GM18508 (cell line): ENCODE data around the gene ACTG1.

Experiments used
- ATAC-seq: cut with Tn5 transposase; IDR thresholded peaks from one replicate; pipeline ENCODE4 v1.9.1; 2021; ENCODE audit warnings: moderate number of reproducible peaks; ENCODE audit not compliant: insufficient read depth, unreplicated experiment

ACTG1 gene

GRCh38 chr17:81545160-81545949 is 32.8 kb upstream of the ACTG1 start:
- no peak for ATAC-seq

- no peak for ATAC-seq
Observed at GRCh38 chr17:81544281-81544974, 31.8 kb upstream of the ACTG1 start.

DNA sequence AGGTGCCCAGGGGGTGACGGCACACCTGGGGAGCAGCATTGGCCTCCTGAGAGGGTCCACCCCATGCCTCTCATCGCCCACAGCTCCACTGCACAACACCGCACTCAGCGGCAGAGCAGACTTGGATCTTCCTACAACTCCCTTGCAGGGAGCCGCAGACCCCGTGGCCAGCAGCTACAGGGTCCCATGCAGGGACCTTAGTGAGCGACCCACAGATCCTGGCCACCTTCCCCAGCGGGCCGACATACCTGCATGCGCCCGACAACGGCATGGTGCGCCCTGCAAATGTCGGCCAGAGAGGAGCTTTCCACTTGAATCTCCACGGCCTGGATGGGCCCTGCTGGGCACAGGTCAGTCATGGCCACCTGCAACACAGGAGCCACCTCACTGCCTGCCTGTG is 31.2 kb upstream of the ACTG1 start:
- ATAC-seq = no peak

DNA sequence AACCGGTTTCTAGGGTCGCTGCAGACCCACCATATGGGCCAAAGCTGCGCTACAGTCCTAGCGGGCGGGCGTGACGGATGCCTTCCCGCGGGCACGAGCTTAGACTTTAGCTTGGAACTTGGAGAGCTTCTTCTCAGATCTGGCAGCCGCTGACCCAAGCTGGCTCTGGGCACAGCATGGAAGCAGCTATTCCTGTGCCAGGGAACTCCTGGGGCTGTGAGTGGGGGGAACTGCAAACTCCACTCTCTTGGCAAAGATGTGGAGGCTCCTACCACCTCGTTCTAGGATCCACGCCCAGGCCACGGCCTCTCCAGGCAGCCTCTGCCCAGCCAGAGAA is 30.7 kb upstream of the ACTG1 start:
- ATAC-seq = no peak

DNA sequence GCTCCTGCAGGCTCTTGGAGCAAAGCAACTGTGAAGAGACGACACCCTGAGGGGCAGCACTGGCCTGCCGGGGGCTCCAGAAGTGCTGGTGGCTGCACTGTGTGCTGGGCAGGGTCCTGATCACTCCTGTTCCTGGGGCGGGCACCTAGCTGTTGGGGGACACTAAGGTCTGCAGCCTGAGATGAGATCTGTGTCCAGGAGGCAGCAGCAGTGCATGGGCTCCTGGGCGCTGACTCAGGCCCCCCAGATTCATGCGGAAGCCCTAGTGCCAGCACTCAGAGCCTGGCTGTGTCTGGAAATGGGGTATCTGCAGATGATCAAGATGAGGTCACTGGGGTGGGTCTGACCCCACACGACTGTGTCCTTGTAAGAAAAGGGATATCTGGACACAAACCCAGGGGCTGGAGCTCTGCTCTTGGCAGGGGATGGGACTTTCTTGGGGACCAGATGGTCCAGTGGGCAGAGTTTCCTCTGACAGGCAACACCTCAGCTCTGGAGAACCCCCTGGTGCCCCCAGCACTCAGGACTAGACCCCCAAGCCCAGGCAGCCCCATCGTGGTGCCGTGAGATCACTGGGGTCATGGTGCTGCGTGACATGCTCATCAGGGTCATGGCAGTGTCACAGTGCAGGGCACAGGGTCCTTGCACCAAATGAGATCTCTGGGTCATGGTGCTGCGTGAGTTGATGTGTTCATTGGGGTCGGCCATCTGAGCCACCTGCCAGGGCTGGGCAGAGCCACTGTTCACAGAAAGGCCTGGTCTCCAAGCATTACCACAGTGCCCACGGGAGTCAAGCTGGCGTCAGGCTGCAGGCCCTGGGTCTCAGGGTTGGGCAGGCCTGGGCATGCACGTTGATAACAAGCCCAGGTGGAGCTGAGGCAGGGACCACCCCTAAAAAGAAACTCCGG is 30.1 kb upstream of the ACTG1 start:
- ATAC-seq = no peak

- no peak for ATAC-seq
Observed at GRCh38 chr17:81541123-81541522, 28.5 kb upstream of the ACTG1 start.

DNA sequence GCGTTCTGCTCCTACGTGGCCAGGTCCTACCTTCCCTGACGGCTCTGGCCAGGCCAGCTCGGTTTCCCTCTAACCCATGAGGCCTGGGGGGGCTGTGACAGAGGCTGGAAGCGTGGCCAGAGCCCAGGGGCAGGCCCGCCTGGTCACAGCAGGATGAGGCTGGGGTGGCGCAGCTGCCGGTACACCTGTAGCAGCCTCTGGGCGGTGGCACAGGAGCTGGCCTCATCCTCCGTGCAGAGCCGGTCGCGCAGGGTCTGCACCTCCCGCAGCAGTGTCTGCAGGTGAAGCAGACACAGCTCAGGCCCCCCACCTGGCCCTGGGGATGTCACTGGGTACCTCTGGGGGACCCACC is 28.1 kb upstream of the ACTG1 start:
- ATAC-seq = no peak

- ATAC-seq = no peak
Observed at GRCh38 chr17:81539961-81540675, 27.5 kb upstream of the ACTG1 start.

DNA sequence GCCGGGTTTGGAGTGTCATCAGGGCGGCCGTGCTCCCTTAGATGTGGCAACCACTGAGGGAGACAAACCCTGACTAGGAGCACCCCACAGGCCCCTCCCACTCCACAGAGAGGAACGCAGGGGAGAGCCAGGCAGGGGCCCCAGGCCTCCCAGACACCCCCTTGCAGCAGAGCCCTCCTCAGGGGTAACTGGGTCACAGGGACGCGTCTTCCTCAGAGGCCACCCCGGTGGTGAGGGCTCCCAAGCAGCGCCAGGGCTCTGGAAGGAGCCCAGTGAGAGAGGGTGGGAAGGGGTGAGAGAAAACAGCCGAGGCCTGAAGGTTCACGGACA is 26.9 kb upstream of the ACTG1 start:
- no peak for ATAC-seq

DNA sequence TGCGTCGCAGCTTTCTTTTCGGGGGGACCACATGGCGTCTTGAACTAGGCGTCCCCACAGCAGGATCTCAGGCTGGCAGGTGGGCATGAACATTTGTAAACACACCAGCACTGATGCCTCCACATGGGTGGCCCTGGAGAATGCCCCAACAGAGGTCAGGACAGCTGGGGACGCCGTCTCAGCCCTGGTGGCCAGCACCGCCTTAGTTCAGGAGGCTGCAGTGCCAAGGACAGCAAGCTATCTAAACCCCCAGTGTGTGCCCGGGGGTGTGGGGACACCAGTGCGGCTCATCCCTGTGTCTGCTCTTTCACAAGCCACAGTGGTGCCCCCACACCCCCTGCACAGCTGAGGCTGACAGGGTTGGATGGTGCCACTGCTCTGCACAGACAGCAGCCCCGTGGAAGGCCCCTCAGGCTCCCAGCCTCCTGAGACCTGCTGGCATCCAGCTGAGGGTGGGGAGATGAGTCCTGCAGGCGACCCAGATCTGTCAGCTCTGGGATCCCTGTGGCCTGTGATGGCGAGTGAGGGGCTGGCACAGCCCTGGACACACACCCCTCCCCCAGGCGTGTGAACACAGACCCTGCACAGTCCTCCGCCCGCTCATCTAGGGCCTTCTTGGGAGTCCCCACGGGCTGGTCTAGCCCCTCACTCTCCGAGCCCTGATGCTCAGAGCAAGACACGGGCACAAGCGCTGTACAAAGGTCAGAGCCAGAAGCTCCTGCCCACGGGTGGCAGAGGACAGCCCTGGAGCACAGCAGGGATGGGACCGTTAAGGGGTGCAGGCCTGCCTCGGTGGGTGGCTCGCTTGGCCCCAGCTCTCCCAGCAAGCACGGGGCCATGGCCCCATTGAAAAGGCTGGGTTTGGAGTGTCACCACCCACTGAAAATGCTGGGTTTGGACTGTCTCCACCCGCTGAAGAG is 26.3 kb upstream of the ACTG1 start:
- ATAC-seq = no peak

DNA sequence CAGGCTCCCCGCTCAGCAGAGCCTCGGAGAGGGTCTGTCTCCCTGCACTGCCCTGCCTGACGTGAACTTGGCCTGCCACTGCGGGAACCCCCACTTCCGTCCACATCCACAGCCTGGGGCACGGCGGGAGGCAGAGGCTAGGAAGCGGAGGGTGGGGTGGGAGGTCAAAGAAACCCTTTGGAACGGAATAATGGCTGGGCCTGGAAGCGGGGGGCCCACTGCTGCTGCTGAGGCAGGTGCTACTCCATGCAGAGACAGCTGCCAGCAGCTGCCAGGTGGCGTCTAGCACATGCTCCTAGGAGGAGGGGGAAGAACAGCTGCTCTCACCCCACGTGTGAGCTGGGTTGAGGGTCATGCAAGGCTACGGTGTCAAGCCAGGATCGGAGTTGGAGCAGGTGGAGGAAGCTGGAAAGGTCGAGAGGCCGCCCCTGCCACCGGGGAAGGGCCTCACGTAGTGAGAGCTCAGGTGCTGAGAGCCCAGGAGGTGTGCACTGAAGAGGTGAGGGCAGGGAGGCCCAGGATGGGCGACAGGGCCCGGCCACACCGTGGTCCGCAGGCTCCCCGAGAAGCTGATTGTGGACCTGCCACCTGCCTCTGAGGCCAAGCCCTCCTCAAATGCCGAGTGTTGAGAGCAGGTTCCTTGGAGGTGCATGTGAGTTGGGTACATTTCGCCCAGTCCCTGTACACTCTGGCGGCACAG is 25.4 kb upstream of the ACTG1 start:
- ATAC-seq = no peak

- ATAC-seq = no peak
Observed at GRCh38 chr17:81537343-81537855, 24.8 kb upstream of the ACTG1 start.

DNA sequence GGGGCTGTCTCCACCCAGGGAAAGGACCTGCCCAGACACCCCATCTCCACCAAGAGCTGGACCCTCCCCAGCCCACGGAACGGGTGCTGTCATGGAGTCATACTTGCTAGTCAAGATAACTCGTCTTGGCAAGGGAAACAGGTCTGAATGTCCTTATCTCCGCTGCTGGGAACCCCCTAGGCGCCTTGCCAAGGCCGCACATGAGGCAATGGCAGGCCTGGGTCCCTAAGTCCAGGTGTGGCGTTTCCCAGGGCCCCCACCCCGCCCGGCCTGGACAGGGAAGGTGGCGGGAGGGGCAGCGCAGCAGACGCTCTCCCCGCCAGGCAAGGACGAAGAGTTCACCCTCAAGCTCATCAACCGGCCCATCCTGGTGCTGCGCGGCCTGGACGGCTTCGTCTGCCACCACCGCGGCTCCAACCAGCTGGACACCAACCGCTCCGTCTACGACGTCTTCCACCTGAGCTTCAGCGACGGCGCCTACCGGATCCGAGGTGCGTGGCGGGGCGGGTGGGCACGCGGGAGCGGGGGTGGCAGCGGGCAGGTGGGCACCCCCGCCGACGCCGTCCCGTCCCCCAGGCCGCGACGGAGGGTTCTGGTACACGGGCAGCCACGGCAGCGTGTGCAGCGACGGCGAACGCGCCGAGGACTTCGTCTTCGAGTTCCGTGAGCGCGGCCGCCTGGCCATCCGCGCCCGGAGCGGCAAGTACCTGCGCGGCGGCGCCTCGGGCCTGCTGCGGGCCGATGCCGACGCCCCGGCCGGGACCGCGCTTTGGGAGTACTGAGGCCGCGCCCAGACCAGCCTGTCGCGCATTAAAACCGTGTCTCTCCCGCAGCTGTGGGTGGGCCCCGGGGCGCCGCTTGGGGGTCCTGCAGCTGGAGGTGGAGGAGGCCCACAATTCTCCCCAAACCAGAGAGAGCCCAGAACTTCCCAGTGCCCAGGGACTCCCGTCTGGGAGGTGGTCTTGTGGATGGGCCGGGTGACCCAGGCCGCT is 24.0 kb upstream of the ACTG1 start:
- ATAC-seq = no peak

DNA sequence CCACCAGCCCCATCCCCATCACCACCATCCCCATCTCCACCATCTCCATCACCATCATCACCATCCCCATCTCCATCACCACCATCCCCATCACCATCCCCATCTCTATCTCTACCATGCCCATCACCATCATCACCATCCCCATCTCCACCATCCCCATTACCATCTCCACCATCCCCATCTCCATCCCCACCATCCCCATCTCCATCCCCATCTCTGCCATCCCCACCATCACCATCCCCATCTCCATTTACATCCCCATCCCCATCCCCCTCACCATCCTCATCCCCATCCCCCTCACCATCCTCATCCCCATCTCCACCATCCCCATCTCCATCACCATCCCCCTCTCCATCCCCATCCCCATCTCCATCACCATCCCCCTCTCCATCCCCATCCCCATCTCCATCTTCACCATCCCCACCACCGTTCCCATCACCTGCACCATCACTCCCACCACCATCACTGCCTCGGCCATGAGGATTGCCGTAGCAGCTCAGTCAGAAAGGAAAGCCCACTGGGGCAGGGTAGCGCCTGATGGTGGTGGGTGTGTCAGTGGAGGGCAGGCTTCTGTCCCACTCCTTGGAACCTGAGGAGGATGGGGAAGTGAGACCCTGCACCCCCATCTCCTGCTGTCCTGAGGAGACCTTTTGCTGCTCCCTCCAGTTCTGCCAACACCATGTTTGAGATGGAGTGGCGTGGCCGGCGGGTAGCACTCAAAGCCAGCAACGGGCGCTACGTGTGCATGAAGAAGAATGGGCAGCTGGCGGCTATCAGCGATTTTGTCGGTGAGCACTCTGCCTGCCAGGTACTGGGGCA is 23.1 kb upstream of the ACTG1 start:
- ATAC-seq = no peak

- no peak for ATAC-seq
Observed at GRCh38 chr17:81535007-81535328, 22.4 kb upstream of the ACTG1 start.

DNA sequence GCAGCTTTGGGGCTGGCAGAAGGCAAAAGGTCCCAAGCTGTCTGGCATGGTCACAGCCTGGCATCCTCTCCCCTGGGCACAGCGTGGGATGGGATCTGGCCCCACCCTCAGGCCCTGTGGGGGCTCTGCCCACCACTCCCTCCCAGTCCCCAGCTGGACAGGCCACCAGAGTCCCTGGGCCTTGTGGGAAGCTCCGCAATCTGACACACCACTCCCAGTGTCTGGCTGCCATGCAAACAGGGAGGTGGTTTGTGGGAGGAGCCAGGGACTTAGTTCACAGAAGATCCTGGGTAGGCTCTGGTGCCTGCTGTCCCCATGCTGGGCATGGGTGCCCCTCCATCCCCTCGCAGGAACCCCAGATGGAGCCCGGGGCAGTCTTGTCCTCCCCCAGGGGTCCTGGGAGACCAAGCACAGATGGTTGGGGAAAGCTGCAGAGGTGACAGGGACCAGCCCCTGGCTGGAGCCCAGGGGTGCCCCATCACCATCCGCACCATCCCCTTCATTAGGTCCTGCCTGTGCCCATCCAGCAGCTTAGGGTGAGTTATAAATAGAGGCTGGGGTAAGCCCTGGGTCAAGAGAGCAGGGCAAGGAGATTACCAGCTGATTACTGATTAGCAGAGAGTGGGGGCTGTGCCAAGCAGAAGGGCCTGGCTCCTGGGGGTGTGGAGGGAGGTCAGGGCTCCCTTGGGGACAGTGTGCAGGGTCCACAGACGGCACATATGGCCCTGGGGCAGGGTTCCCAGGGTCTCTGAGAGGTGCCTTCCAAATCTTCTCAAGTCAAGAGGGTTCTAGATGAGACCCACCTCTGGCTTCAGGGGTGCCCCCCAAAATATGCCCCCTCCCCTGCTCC is 21.8 kb upstream of the ACTG1 start:
- ATAC-seq = no peak
